Measurements from ENCODE around the gene TFCP2L1. TPM values are rescaled to one million over a fixed set of nuclear protein-coding genes. Genes with fewer than 3 reads are reported as not detected.

The TFCP2L1 gene
- total RNA-seq, 1 experiment from 2014 or later: 4.3 TPM

- ATAC-seq: no peak
- no peak overlapping the region for H3K27ac Mint-ChIP-seq
- TF ChIP-seq MAX (CRISPR knock-in tag; IDR thresholded peaks at IDR 0.05) (no peak), MLX (CRISPR knock-in tag; IDR thresholded peaks at IDR 0.05) (no peak), GABPB1 (CRISPR knock-in tag; IDR thresholded peaks at IDR 0.05) (no peak), CREB1 (CRISPR knock-in tag; IDR thresholded peaks at IDR 0.05) (no peak), FOXJ3 (CRISPR knock-in tag; IDR thresholded peaks at IDR 0.05; ENCODE audit: borderline replicate concordance) (no peak), USF1 (CRISPR knock-in tag; IDR thresholded peaks at IDR 0.05) (no peak), FOXP4 (CRISPR knock-in tag; IDR thresholded peaks at IDR 0.05) (no peak), MYBL2 (CRISPR knock-in tag; IDR thresholded peaks at IDR 0.05) (no peak), NFATC4 (CRISPR knock-in tag; IDR thresholded peaks at IDR 0.05) (no peak)
Measured at GRCh38 chr2:121231385-121232000, 53.5 kb downstream of the TFCP2L1 start.

GRCh38 chr2:121228521-121228920, 56.5 kb downstream of the TFCP2L1 start:
- Mint-ChIP-seq H3K36me3 (no peaks in the 10 kb centered on the region), H3K4me3 (no peak overlapping the region), H3K9me3 (no peaks in the 10 kb centered on the region), H3K27ac (no peak overlapping the region), H3K4me1 (no peaks in the 10 kb centered on the region), H3K27me3 (ENCODE audit: low read depth) (no peaks in the 10 kb centered on the region)
- CTCF ChIA-PET: interaction anchor here (0.5 to 1.4 kb wide), 3 partner anchors 29 to 133 kb away, joined by 3 read pairs; no protein-coding TSS in a partner anchor
- POLR2A ChIA-PET: interaction anchor here (0.6 kb wide), 1 partner anchor 101 kb away, joined by 3 read pairs; no protein-coding TSS in a partner anchor
- ATAC-seq (no peak), DNase-seq (ENCODE audit: low spot score) (no peak)
- TF ChIP-seq NR1H2 (CRISPR knock-in tag; IDR thresholded peaks at IDR 0.05) (no peak), SOX15 (CRISPR knock-in tag; IDR thresholded peaks at IDR 0.05) (no peak), E2F4 (CRISPR knock-in tag; IDR thresholded peaks at IDR 0.05; ENCODE audit: borderline replicate concordance, low read depth) (no peak), PRDM15 (CRISPR knock-in tag; IDR thresholded peaks at IDR 0.05) (no peak), IRF2 (CRISPR knock-in tag; IDR thresholded peaks at IDR 0.05; ENCODE audit: borderline replicate concordance, low read depth) (no peak), CREB1 (CRISPR knock-in tag; IDR thresholded peaks at IDR 0.05) (no peak), ARID4B (CRISPR knock-in tag; IDR thresholded peaks at IDR 0.05; ENCODE audit: borderline replicate concordance) (no peak), ZNF425 (CRISPR knock-in tag; conservative IDR thresholded peaks at IDR 0.05) (no peak), NFE2L1 (CRISPR knock-in tag; IDR thresholded peaks at IDR 0.05) (no peak), CDX4 (CRISPR knock-in tag; IDR thresholded peaks at IDR 0.05; ENCODE audit: borderline replicate concordance) (no peak)

More at GRCh38 chr2:121231385-121232000, 53.5 kb downstream of the TFCP2L1 start:
- H3K9me3 Mint-ChIP-seq: no peaks in the 10 kb centered on the region
- ChIA-PET POLR2A (interaction anchor here (0.5 kb wide), 1 partner anchor 105 kb away, joined by 3 read pairs; no protein-coding TSS in a partner anchor), CTCF (no interaction called here)
- H3K36me3 Mint-ChIP-seq: no peaks in the 10 kb centered on the region
- DNase-seq (ENCODE audit: low spot score): no peak
- H3K4me3 Mint-ChIP-seq: no peak overlapping the region
- no peaks in the 10 kb centered on the region for H3K4me1 Mint-ChIP-seq
- H3K27me3 Mint-ChIP-seq (ENCODE audit: low read depth): no peaks in the 10 kb centered on the region
